HG02970 (cell line): Measurements from ENCODE around the gene CCDC188.

ENCODE experiments used
- ATAC-seq: cut with Tn5 transposase; IDR thresholded peaks from one replicate; pipeline ENCODE4 v1.9.1; 2021; ENCODE audit warnings: mild to moderate bottlenecking, moderate library complexity, moderate number of reproducible peaks; ENCODE audit not compliant: unreplicated experiment, low FRiP score

CCDC188 gene

DNA sequence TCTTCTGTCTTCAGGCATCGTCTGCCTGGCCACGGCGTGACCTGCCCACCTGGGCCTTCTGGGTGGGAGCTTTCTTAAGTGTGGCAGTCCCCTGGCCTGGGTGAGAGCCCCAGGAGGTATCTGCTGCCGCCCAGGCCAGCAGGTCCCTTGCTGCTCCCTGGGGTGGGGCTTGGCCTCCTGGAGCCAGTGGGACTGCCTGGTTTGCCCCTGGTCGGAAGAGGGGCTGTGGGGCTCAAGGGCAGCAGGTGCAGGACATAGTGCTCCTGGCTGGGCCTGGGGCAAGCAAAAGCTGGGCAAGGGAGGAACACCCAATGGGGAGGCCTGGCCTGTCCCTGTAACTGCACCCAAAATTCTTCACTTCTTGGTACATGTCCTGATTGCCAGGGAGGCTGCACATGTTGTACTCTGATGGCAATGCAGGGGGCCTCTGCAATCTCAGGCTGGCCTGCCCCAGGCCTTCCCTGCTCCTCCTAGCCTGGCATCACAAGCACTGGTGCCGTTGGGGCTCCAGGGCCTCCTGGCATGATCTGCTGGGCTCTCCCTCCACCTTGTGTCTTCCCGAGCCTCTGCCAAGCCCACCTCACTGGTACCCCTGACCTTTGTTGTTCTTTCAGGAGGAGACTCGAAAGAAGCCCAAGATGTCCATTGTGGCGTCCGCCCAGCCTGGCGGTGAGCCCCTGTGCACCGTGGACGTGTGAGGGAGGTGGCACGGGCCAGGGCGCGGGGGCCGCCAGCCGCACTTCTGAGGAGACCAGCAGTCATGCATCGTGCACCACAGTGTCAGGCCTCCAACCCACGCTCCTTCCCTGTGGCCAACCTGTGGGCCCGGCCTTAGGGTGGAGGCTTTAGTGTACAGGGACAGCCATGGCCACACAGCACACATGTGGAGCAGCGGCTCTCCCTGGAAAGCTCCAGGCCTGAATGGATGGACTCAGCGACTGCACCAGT lies 41.2 kb downstream of the CCDC188 start:
- ATAC-seq = no peak

DNA sequence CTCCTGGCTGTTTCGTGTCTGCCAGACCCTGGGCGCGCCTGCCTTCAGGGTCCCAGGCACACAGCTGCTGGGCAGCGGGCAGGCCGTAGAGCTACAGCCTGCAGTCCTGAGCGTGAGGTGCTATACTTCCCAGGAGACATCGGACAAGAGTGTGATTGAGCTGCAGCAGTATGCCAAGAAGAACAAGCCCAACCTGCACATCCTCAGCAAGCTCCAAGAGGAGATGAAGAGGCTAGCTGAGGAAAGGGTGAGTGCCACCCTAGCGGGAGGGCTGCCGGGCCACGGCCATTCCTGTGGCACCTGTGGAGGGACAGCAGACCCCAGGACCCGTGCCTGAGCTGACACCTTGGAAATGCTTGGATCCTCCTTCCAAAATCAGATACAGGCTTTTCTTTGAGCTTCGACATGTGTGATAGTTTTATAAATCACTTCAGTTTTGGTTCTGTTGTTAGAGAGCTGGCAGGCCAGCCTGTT lies 42.1 kb downstream of the CCDC188 start:
- ATAC-seq = no peak

DNA sequence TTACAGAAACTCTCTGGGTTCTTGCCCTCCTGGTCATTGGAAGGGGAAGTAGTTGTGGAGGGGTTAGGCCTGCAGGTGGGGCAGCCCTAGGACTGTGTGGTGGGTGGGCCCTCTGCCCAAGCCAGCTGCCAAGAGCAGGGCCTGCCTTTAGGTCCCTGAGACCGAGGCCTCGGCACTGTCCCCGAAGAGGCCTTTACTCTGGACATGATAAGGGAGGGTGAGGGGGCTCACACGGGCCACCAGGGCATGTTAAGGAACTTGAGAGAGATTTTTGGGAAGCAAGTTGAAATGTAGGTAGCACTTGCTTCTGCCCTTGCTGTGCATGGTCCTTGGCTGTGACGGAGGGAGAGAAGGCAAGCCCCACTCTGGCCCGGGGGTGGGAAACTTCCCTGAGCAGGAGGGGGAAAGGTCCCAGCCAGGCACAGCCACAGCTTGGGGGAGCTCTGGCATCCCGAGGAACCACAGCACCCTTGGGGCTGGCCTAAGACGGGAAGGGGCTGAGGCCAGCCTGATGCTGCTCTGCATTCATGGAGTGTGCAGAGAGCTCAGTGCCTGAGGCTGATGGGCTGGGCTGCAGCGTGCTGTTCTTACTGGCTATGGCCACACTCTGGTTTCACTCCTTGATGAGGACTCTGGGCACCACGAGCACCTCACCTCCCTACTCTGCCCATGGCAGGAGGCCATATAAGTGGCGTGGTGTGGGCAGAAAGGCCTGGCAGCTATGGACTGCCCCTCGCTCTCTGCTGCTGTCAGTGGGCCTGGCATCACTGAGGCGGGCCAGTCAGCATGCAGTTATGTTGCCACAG lies 42.7 kb downstream of the CCDC188 start:
- ATAC-seq = no peak

DNA sequence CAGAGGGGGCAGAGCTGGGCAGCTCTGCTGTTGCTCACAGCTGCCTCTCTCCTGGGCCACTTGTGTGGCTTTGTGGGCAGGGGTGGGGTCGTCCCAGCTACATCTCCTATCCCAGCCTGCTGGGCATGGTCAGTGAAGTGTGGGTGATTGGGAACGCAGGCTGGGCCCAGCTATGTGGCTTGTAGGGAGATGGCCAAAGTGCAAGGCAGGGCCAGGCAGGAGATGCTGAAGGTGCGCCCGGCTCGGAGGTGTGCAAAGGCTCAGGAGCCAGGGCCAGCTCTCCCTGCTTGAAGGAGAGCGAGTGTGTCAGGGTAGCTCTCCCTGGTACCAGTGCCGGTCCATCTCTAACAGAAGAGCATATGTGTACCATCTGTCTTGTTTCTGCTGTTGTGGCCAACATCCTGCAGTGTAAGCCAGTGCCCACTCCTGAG lies 43.4 kb downstream of the CCDC188 start:
- ATAC-seq = no peak

DNA sequence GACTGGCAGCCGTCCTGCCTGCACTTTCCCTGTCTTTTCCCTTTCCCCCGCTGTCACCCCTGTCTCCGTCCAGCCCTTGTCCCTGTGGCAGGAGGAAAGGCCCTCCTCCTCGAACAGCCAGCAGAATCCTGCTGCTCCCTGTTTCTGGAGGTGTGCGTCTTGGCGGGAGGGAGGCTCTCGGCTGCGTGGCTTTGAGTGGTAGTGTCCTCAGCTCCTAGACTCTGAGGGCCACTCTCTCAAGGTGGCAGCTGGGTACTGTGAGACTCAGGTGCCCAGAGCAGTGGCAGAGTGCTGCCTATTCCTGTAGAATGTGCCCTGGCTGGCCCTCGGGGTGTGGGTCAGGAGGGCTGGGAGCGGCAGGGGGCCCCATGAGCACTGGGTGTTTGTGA lies 44.0 kb downstream of the CCDC188 start:
- ATAC-seq = no peak

DNA sequence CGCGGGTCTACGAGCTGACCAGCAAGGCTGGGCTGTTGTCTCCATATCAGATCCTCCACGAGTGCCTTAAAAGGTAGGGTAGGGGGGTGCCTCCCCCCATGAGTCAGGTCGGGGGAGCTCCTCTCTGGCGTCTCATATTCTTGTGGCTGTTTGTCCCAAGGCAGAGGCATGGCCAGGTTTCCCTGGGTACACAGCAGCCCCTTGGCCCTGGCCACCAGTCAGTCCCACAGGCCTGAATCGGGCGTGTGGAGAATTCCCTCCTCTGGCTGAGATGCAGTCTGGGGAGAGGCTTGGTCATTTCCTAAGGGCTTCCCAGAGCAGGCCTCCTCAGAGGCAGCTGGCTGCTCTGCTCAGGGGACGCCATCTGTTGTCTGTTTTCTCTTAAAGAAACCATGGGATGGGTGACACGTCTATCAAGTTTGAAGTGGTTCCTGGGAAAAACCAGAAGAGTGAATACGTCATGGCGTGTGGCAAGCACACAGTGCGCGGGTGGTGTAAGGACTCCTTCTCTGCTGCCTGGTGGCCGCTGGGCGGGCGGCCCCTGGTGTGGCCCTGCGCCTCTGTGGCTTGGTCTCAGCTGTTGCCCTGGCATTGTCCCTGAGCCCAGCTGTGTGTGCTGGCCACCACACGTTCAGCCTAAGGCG lies 44.5 kb downstream of the CCDC188 start:
- no peak for ATAC-seq

DNA sequence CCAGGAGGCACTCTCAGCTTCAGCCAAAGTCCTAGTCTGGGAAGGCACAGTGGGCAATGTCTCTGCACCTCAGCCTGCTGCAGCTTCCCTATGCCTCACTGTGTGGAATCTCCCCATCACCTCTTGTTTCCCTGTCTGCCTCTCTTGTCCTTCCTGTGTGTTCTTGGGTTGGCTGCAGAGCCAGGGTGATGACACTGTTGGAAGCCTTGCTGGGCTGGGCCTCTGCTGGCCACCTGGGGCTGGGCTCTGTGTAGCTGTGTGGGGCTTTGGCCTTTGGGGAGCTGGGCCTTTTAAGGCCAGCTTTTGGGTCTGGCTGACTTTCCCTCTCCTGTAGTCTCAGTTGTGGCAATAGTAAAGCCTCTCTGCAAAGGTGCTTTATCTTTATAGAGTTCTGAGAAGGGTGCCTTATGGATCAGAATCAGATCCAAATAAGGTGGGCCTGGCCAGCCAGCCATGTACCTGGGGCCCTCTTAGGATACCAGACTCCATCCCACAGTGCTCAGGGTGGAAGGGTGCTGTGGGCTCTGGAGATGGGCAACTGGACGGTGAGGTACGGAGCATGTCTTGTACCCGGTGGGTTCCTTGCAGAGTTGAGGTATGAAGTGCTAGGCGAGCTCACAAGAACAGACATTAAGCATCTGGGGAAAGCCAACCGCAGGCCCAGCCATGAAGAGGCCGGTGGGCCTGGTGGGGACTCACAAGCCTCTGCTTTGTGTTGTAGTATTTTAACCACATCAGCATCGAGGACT lies 45.2 kb downstream of the CCDC188 start:
- no peak for ATAC-seq

DNA sequence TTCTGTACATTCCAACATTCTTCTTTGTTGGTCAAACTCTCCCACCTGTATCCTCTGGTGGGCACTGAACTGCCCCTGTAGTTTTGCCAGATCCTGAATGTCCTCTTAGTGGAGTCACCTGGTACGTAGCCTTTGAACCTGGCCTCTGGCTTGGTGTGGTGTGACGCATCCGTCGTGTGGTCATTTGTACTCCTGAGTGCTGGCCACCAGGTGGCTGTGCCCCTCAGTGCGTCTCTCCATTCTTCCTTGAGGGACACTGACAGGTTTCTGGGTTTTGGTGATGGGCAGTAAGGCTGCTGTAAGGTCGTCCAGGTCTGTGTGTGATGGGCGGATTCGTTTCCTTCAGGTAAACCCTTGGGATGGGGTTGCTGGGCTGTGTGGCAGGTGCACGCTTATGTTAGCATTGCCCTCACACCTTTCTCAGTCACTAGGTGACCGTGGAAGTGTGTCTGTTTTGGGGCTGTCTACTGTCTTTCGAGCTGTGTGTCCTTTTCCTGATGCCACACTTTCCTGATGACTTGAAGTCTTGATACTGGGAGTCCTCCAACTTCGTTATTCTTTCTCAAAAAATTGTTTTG lies 48.6 kb downstream of the CCDC188 start:
- no peak for ATAC-seq

DNA sequence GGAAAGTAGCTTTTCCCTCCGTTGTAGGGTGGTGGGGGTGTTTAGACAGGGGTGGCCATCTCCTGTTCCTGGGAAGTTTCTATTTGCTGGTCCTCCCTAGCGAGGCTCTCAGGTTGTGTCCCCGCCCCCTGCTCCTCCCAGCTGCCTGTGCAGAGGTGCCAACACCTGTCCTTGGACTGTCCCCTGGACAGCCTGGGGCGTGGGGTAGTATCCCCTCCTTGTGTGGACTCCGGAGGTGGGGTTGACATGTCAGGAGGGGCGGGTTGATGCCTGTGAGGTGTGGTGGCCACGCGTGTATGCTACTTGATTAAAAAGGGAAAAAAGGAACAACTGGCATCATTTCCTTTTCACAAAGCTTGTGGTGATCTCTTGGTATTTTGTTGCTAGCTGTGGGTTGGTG lies 49.2 kb downstream of the CCDC188 start:
- no peak for ATAC-seq

DNA sequence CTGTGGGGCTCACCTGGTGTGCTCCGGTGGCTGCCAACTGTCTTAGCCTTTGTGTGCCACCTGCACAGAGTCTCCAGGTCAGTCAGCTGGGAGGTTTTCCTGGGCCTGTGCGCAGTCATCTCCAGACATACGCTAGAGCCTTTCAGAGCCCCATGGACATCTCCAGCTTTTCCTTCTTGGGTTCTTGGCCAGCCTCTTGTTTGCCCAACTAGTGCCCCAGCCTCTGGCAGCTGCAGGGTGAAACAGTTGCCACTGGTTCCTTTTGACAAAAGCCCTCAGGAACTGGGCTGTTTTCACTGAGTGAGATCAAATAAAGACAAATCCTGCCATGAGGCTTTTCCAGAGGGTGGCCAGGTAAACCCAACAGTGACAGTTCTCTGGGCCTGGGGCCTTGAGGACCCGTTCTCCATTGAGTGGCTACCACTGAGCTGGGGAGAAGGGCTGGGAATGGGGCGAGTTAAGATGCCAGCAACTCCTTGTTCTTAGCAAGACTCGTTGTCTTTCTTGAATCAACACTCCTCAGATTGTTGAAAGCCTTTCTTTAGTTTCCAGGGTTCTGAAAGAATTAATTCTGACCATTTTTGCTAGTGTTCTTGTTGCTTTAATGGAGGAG lies 51.6 kb downstream of the CCDC188 start:
- ATAC-seq = no peak
